ENCODE results near the gene RBM6. TPM values are rescaled to one million over a fixed set of nuclear protein-coding genes. Genes with fewer than 3 reads are reported as not detected.

Gene RBM6
- total and polyA plus RNA-seq, 2 experiments from 2014 or later = 31.8 to 53.7 TPM

GRCh38 chr3:49937090-49937489 lies 2.9 kb upstream of the RBM6 start:
- no peak overlapping the region for H2AFZ ChIP-seq
- H3K36me3 ChIP-seq (ENCODE audit: low read depth) = no peaks in the 10 kb centered on the region
- peaks cover 12% of the 10 kb centered on the region; the same call in 1 of the 2 replicates for H3F3A ChIP-seq (ENCODE audit: insufficient read depth)
- H4K20me1 ChIP-seq (ENCODE audit: insufficient read depth) = no peaks in the 10 kb centered on the region
- peak; percentile 15 for DNase-seq
- H3K4me1 ChIP-seq (ENCODE audit: insufficient read depth) = peaks cover 8% of the 10 kb centered on the region
- no peak overlapping the region for H3K27ac ChIP-seq
- no peaks in the 10 kb centered on the region for H3K9me3 ChIP-seq (ENCODE audit: low read depth)
- no peak for TF ChIP-seq EZH2 (IDR thresholded peaks at IDR 0.05; ENCODE audit: insufficient read depth, poor library complexity, severe bottlenecking)
- no peak for TF ChIP-seq EZH2phosphoT487 (IDR thresholded peaks at IDR 0.05; ENCODE audit: insufficient read depth, low read depth)
- H3K27me3 ChIP-seq (replicated peaks; ENCODE audit: insufficient read depth) = no peaks in the 10 kb centered on the region
- H3K79me2 ChIP-seq (ENCODE audit: insufficient read depth) = peaks cover 17% of the 10 kb centered on the region
- in situ Hi-C loops (cut with MboI) = no loop called here
- H3K4me2 ChIP-seq (ENCODE audit: unreplicated experiment) = no peak overlapping the region
- H3K9ac ChIP-seq = no peak overlapping the region
- H3K4me3 ChIP-seq = no peak overlapping the region
- H3K9me2 ChIP-seq (ENCODE audit: insufficient read depth) = no peaks in the 10 kb centered on the region
- WGBS, 2 experiments (ENCODE audit: low coverage in 1 of 2, low lambda C conversion rate in 2 of 2, missing lambda C conversion rate in 2 of 2) = 80 to 87% methylated on average over 3 of the region's 3 CpGs

DNA sequence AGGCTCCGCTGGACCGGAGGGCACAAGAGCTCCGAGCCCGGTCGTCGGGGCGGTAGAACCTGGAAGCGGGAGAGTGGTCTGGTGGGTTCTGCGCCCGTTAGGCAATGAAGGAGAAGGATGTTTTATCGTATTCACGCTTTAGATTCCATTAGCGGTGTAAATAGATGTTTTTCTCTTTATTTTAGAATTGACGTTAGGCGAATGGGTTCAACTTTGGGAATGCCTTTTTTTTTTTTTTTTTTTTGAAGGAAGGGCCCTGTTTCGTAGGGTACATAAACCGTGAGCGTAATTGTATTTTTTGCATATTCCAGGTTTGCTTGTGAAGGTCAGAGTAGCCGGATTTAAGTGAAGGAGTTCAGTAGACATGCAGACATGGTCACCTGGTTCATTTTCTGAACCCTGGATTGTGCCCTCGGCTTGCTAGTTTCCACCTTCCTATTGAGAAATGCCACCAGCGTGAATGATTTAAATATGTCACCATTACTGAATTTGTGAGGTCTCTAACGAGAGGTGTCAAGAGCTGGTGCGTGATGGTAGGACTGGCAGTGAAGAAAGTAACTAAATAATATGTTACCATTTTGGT lies 808 bp downstream of the RBM6 start:
- H3K4me2 ChIP-seq (ENCODE audit: unreplicated experiment) = peak overlapping the region; percentile 87
- H3K9me2 ChIP-seq (ENCODE audit: insufficient read depth) = no peaks in the 10 kb centered on the region
- H3K27ac ChIP-seq = peak overlapping the region; percentile 83
- H3K27me3 ChIP-seq (replicated peaks; ENCODE audit: insufficient read depth) = no peaks in the 10 kb centered on the region
- H4K20me1 ChIP-seq (ENCODE audit: insufficient read depth) = no peaks in the 10 kb centered on the region
- in situ Hi-C loops (cut with MboI) = no loop called here
- H3K4me1 ChIP-seq (ENCODE audit: insufficient read depth) = peaks cover 8% of the 10 kb centered on the region
- peak overlapping the region; percentile 80 for H2AFZ ChIP-seq
- H3K9ac ChIP-seq = peak overlapping the region; percentile 86
- no peaks in the 10 kb centered on the region for H3K9me3 ChIP-seq (ENCODE audit: low read depth)
- H3K36me3 ChIP-seq (ENCODE audit: low read depth) = no peaks in the 10 kb centered on the region
- TF ChIP-seq EZH2 (IDR thresholded peaks at IDR 0.05; ENCODE audit: insufficient read depth, poor library complexity, severe bottlenecking) (no peak), EZH2phosphoT487 (IDR thresholded peaks at IDR 0.05; ENCODE audit: insufficient read depth, low read depth) (no peak)
- peaks cover 12% of the 10 kb centered on the region; the same call in 1 of the 2 replicates for H3F3A ChIP-seq (ENCODE audit: insufficient read depth)
- H3K4me3 ChIP-seq = peak overlapping the region; percentile 96
- H3K79me2 ChIP-seq (ENCODE audit: insufficient read depth) = peaks cover 54% of the 10 kb centered on the region
- WGBS, 2 experiments (ENCODE audit: low coverage in 1 of 2, low lambda C conversion rate in 2 of 2, missing lambda C conversion rate in 2 of 2) = 5% methylated on average over 23 of the region's 23 CpGs
- DNase-seq = peak; percentile 22

DNA sequence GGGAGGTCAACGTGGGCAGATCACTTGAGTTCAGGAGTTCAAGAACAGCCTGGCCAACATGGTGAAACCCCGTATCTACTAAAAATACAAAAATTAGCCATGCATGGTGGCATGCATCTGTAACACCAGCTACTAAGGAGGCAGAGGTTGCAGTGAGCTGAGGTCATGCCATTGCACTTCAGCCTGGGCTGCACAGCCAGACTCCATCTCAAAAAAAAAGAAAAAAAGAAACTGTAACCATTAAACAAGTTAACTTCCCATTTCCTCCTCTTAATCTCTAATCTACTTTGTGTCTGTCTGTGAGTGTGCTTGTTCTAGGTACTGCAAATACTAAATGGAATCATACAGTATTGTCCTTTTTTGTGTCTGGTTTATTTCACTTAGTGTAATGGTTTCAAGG lies 2.7 kb downstream of the RBM6 start:
- in situ Hi-C loops (cut with MboI) = no loop called here
- Histone ChIP-seq H3K4me1 (ENCODE audit: insufficient read depth) (peaks cover 8% of the 10 kb centered on the region), H4K20me1 (ENCODE audit: insufficient read depth) (no peaks in the 10 kb centered on the region), H2AFZ (no peak overlapping the region), H3K27me3 (replicated peaks; ENCODE audit: insufficient read depth) (no peaks in the 10 kb centered on the region), H3K36me3 (ENCODE audit: low read depth) (no peaks in the 10 kb centered on the region), H3K9me2 (ENCODE audit: insufficient read depth) (no peaks in the 10 kb centered on the region), H3F3A (ENCODE audit: insufficient read depth) (peaks cover 12% of the 10 kb centered on the region; the same call in 1 of the 2 replicates), H3K9ac (no peak overlapping the region), H3K27ac (no peak overlapping the region), H3K79me2 (ENCODE audit: insufficient read depth) (peaks cover 73% of the 10 kb centered on the region), H3K4me3 (no peak overlapping the region), H3K4me2 (ENCODE audit: unreplicated experiment) (no peak overlapping the region), H3K9me3 (ENCODE audit: low read depth) (no peaks in the 10 kb centered on the region)
- no peak for TF ChIP-seq EZH2phosphoT487 (IDR thresholded peaks at IDR 0.05; ENCODE audit: insufficient read depth, low read depth)
- DNase-seq = no peak
- WGBS, 2 experiments (ENCODE audit: low coverage in 1 of 2, low lambda C conversion rate in 2 of 2, missing lambda C conversion rate in 2 of 2) = 94 to 98% methylated on average over 2 of the region's 2 CpGs

DNA sequence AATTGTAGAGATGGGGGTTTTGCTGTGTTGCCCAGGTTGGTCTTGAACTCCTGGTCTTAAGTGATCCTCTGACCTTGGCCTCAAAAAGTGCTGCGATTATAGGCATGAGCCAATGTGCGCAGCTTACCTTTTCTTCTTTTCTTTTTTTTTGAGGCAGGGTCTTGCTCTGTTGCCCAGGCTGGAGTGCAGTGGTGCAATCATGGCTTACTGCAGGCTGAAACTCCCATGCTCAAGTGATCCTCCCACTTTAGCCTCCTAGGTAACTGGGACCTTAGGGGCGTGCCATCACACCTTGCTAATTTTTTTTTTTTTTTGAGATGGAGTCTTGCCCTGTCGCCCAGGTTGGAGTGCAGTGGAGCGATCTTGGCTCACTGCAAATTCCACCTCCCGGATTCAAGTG lies 13.0 kb downstream of the RBM6 start:
- no peak overlapping the region for H3K4me3 ChIP-seq
- H3K9me2 ChIP-seq (ENCODE audit: insufficient read depth) = no peaks in the 10 kb centered on the region
- in situ Hi-C loops (cut with MboI) = no loop called here
- peaks cover 100% of the 10 kb centered on the region for H3K79me2 ChIP-seq (ENCODE audit: insufficient read depth)
- H4K20me1 ChIP-seq (ENCODE audit: insufficient read depth) = peaks cover 8% of the 10 kb centered on the region; the same call in 1 of the 2 replicates
- H3K4me1 ChIP-seq (ENCODE audit: insufficient read depth) = peaks cover 15% of the 10 kb centered on the region
- no peaks in the 10 kb centered on the region for H3K36me3 ChIP-seq (ENCODE audit: low read depth)
- no peak overlapping the region for H3K27ac ChIP-seq
- peaks cover 8% of the 10 kb centered on the region for H3F3A ChIP-seq (ENCODE audit: insufficient read depth)
- H2AFZ ChIP-seq = no peak overlapping the region
- no peak overlapping the region for H3K4me2 ChIP-seq (ENCODE audit: unreplicated experiment)
- WGBS, 2 experiments (ENCODE audit: low coverage in 1 of 2, low lambda C conversion rate in 2 of 2, missing lambda C conversion rate in 2 of 2) = 94 to 96% methylated on average over 6 of the region's 6 CpGs
- DNase-seq = no peak
- no peak overlapping the region for H3K9ac ChIP-seq
- H3K27me3 ChIP-seq (replicated peaks; ENCODE audit: insufficient read depth) = no peaks in the 10 kb centered on the region
- TF ChIP-seq EZH2 (IDR thresholded peaks at IDR 0.05; ENCODE audit: insufficient read depth, poor library complexity, severe bottlenecking) = no peak
- no peak for TF ChIP-seq EZH2phosphoT487 (IDR thresholded peaks at IDR 0.05; ENCODE audit: insufficient read depth, low read depth)
- H3K9me3 ChIP-seq (ENCODE audit: low read depth) = no peaks in the 10 kb centered on the region

All from GM23248 (cell line).